Suprapubic skin (tissue), 3 donors: ENCODE measurements around the gene RPUSD2.

Experiments
- CTCF ChIP-seq, 2 donors: fragments of 200-600 bp in 1 of 2; fragments of 450-650 bp in 1 of 2; sonication (generic) in 1 of 2; IDR thresholded peaks; one replicate each; pipeline ENCODE4 v1.5.1; 2016 to 2019; ENCODE audit warnings: antibody characterized with exemption in 2 of 2, mild to moderate bottlenecking in 1 of 2, moderate library complexity in 1 of 2
- POLR2A ChIP-seq, 2 donors: fragments of 450-650 bp; IDR thresholded peaks; one replicate each; pipeline ENCODE4 v1.6.1; 2017; ENCODE audit warnings: antibody characterized with exemption in 2 of 2, mild to moderate bottlenecking in 2 of 2, moderate library complexity in 2 of 2

GRCh38 chr15:40597024-40597423 is 27.9 kb downstream of the RPUSD2 start:
- TF ChIP-seq CTCF (IDR thresholded peaks at IDR 0.05) (no peak), POLR2A (IDR thresholded peaks at IDR 0.05) (no peak)
